GM21576 (cell line): ENCODE measurements around the gene PNPLA7.
"Not testable (repeated sequence)": the region's sequence is repeated elsewhere in the genome, so short reads cannot be mapped to it uniquely, and the experiment has no call there.

Experiments
- ATAC-seq: cut with Tn5 transposase; IDR thresholded peaks from one replicate; pipeline ENCODE4 v1.9.1; 2021; ENCODE audit warnings: mild to moderate bottlenecking, moderate library complexity; ENCODE audit not compliant: unreplicated experiment

The PNPLA7 gene

GRCh38 chr9:137452761-137453642, 97.2 kb downstream of the PNPLA7 start:
- ATAC-seq, result no peak

GRCh38 chr9:137452006-137452760, 98.0 kb downstream of the PNPLA7 start:
- no peak for ATAC-seq

- not testable (repeated sequence) for ATAC-seq
Measured at GRCh38 chr9:137451264-137452005, 98.8 kb downstream of the PNPLA7 start.

- not testable (repeated sequence) for ATAC-seq
Measured at GRCh38 chr9:137450539-137451222, 99.5 kb downstream of the PNPLA7 start.

GRCh38 chr9:137449931-137450538, 100.2 kb downstream of the PNPLA7 start:
- no peak for ATAC-seq

- no peak for ATAC-seq
Measured at GRCh38 chr9:137449081-137449844, 100.9 kb downstream of the PNPLA7 start.

- no peak for ATAC-seq
Measured at GRCh38 chr9:137448602-137448962, 101.6 kb downstream of the PNPLA7 start.

- no peak for ATAC-seq
Measured at GRCh38 chr9:137447722-137448601, 102.2 kb downstream of the PNPLA7 start.

- ATAC-seq, result no peak
Measured at GRCh38 chr9:137446851-137447471, 103.2 kb downstream of the PNPLA7 start.

GRCh38 chr9:137445930-137446431, 104.2 kb downstream of the PNPLA7 start:
- no peak for ATAC-seq

GRCh38 chr9:137445275-137445807, 104.9 kb downstream of the PNPLA7 start:
- peak; percentile 55 for ATAC-seq

- ATAC-seq, result no peak
Measured at GRCh38 chr9:137444106-137444790, 106.0 kb downstream of the PNPLA7 start.

GRCh38 chr9:137441935-137442321, 108.3 kb downstream of the PNPLA7 start:
- ATAC-seq, result no peak

GRCh38 chr9:137441289-137441934, 108.8 kb downstream of the PNPLA7 start, which contains the start of gene ENTPD8:
Gene ENTPD8 (minus strand): TSS chr9:137441357. CDS start chr9:137438285, 3,072 bp downstream.
- no peak for ATAC-seq

- ATAC-seq, result no peak
Measured at GRCh38 chr9:137439158-137439714, 111.0 kb downstream of the PNPLA7 start.

GRCh38 chr9:137438591-137439157, 111.5 kb downstream of the PNPLA7 start:
- no peak for ATAC-seq
